Urinary bladder (tissue), 4 donors: Measurements from ENCODE around the gene APLF. TPM values are rescaled to one million over a fixed set of nuclear protein-coding genes. Genes with fewer than 3 reads are reported as not detected.

Experiments
- DNase-seq: peaks from one replicate; pipeline ENCODE4 v3.0.0-alpha.2; 2015; ENCODE audit errors: extremely low spot score
- H3K27ac ChIP-seq: one replicate; pipeline ENCODE4 v1.5.1; 2013; ENCODE audit warnings: low read depth, mild to moderate bottlenecking, moderate library complexity
- H3K36me3 ChIP-seq: one replicate; pipeline ENCODE4 v1.6.1; 2013; ENCODE audit warnings: mild to moderate bottlenecking, moderate library complexity; ENCODE audit not compliant: insufficient read depth
- H3K4me1 ChIP-seq: one replicate; pipeline ENCODE4 v1.6.1; 2013; ENCODE audit warnings: mild to moderate bottlenecking, moderate library complexity; ENCODE audit not compliant: insufficient read depth
- H3K4me3 ChIP-seq: one replicate; pipeline ENCODE4 v1.5.1; 2013; ENCODE audit warnings: low read depth, low read length
- WGBS: extraction: QIAGEN DNeasy Blood & Tissue Kit; methylation state at CpG from one replicate; pipeline ENCODE4 v1.1.7; 2013; 5-methylcytosine and 5-hydroxymethylcytosine counted together
- polyA plus RNA-seq: library from polyadenylated mRNA; stranded (reverse); fragments of 200-250 nt; gene quantifications from one replicate; pipeline ENCODE4 v1.2.3, GENCODE V29; 2013
- total RNA-seq: library from RNA; depleted of rRNA; stranded (reverse); fragments of >200 nt; gene quantifications from one replicate; pipeline ENCODE4 v1.2.3, GENCODE V29; 2014
- donor health status: healthy with polysubstance abuse.
- donor health status: healthy.

APLF gene, protein sequence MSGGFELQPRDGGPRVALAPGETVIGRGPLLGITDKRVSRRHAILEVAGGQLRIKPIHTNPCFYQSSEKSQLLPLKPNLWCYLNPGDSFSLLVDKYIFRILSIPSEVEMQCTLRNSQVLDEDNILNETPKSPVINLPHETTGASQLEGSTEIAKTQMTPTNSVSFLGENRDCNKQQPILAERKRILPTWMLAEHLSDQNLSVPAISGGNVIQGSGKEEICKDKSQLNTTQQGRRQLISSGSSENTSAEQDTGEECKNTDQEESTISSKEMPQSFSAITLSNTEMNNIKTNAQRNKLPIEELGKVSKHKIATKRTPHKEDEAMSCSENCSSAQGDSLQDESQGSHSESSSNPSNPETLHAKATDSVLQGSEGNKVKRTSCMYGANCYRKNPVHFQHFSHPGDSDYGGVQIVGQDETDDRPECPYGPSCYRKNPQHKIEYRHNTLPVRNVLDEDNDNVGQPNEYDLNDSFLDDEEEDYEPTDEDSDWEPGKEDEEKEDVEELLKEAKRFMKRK
- total RNA-seq (15.9 TPM), polyA plus RNA-seq (1.4 TPM)

DNA sequence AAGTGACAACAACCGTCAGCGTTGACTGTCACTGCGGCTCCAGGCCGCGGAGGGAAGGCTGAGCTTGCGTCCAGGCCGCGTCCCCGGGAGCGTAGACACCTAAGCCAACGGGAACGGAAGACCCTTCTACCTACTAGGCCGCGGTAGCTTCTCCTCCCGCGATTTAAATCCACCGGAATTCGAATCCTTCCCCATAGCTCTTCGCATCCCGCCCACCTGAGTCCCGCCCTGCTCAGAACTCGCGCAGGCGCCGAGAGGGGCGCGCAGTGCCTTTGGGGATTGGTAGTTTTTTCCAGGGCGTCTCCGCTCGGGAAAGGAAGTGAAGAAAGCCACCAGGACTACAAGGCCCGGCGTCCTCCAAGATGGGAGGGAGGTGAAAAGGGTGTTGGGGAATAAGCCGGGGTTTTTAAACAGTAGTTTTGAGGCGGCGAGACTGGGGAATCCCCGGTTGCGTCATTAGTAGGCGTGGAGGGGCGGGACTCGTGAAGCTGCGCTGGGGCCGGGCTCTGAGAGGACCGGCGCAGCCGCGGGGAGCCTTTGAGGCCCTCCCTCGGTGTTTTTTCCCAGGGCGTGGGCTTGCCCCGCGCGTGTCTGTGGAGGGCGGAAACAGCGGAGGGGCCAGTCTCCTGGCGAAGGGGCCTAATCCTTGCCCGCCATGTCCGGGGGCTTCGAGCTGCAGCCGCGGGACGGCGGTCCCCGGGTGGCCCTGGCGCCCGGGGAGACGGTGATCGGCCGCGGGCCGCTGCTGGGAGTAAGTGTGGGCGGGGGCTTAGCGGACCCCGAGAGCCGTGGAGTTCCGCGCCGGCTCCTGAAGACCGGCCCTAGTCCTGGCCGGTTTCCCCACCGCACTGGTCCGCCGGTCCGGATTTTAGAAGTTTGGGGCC is at the start of gene APLF, which contains the start of gene FBXO48:
APLF (plus strand) TSS at position 509 of the 884 bp plus-strand sequence; CDS start at position 656, 147 bp downstream.
FBXO48 (minus strand) TSS at position 218 of the 884 bp plus-strand sequence. CDS start 2,149 bp downstream, outside the sequence.
- no peaks in the 10 kb centered on the region for H3K4me1 ChIP-seq
- DNase-seq, result peak; percentile 100
- peak within 1 kb of the TSS; percentile 80 for H3K4me3 ChIP-seq
- under 1% methylated on average over 82 of the region's 82 CpGs for WGBS
- no peaks in the 10 kb centered on the region for H3K36me3 ChIP-seq
- peak within 1 kb of the TSS; percentile 89 for H3K27ac ChIP-seq

DNA sequence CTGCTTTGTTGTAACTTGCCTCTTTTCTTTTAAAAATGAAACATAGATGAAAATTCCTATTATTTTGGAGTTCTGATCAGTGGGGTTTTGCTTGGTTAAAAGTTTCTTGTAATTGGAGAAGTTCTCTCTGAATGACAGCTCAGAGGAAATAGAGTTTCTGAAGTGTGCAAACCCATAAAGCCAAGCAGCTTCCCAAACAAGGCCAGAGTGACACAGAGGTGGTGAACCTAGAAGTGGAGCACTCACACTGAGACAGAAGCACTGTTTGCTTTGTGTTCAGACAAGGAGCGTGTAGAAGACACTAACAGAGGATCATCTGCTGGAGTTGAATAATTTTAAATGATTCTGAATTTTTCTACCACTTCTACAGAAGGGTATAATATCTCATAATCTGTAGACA is 49.5 kb upstream of the APLF start:
- Histone ChIP-seq H3K27ac (no peak overlapping the region), H3K36me3 (no peaks in the 10 kb centered on the region), H3K4me3 (no peak overlapping the region), H3K4me1 (no peaks in the 10 kb centered on the region)
- no peak for DNase-seq
- WGBS, result 38% methylated on average over 1 of the region's 1 CpG

DNA sequence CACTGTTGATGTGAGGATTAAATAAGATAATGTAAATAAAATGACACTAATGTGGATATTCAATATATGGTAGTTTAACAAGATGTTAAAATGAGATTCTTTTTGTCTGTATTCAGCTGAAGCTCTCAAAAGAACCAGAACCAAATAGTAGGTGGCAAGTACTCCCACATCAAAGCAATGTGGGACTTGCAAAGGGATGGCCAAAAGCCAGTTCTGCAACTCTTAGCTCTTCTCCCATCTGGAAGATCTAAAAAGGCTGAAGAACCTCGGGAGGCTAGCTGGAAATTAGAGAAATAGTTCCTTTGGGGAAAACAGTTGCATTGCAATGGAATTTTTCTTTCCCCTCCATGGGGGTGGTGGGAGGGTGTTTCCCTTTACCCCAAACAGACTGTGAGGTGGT is 49.0 kb upstream of the APLF start:
- DNase-seq, result no peak
- Histone ChIP-seq H3K27ac (no peak overlapping the region), H3K4me3 (no peak overlapping the region), H3K36me3 (no peaks in the 10 kb centered on the region), H3K4me1 (no peaks in the 10 kb centered on the region)
- WGBS, result 69% methylated on average over 1 of the region's 1 CpG

DNA sequence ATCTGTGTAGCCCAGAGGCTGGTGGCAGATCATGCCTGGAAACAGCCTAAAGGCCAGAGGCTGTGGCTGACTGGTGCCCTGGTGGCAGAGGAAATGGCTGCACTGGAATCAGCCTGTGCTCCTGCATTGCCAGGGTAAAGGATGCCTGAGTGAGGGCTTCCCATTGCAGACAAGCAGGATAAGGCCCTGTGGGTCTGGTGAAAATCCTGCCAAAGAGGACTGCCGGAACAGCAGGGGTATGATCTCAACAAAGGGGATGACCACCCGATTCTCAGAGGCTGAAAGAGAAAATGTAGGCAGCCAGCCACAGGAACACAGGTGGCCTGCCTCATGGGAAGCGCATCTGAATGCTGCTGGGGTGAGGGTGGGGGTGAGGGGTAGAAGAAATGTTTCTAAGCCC is 48.5 kb upstream of the APLF start:
- Histone ChIP-seq H3K4me1 (no peaks in the 10 kb centered on the region), H3K27ac (no peak overlapping the region), H3K36me3 (no peaks in the 10 kb centered on the region), H3K4me3 (no peak overlapping the region)
- WGBS, result 78% methylated on average over 3 of the region's 3 CpGs
- DNase-seq, result no peak

DNA sequence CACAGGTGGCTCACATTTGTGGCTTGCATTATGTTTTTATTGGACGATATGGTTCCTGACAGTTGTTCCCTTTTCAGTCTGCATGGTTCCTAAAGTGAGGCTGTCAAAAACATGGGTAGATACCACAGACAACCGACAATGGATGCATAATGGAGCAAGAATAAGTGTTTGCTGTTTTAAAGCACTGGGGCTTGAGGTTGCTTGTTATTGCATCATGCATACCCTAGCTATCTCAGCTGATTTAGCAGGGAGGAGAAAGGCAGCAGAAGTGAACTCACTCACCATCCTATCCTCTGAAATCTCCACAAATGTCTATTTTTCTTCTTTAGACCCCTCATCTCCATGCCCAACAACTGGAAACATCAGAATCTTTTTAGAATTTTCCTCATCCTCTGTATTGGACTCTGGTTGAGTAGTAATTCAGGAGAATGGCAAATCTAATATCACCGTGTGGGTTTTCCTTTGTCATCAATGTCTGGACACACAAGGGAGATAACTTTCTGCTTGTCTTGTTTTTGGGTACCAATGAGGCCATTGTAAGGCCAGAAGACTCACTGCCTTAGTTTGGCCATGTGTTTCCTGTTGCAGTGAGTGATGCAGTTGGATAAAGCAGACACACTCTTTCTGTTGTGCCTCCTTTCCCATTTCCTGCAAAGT is 47.0 kb upstream of the APLF start:
- H3K4me3 ChIP-seq, result no peak overlapping the region
- no peaks in the 10 kb centered on the region for H3K36me3 ChIP-seq
- WGBS, result 78% methylated on average over 3 of the region's 3 CpGs
- no peak overlapping the region for H3K27ac ChIP-seq
- no peaks in the 10 kb centered on the region for H3K4me1 ChIP-seq
- DNase-seq, result no peak

DNA sequence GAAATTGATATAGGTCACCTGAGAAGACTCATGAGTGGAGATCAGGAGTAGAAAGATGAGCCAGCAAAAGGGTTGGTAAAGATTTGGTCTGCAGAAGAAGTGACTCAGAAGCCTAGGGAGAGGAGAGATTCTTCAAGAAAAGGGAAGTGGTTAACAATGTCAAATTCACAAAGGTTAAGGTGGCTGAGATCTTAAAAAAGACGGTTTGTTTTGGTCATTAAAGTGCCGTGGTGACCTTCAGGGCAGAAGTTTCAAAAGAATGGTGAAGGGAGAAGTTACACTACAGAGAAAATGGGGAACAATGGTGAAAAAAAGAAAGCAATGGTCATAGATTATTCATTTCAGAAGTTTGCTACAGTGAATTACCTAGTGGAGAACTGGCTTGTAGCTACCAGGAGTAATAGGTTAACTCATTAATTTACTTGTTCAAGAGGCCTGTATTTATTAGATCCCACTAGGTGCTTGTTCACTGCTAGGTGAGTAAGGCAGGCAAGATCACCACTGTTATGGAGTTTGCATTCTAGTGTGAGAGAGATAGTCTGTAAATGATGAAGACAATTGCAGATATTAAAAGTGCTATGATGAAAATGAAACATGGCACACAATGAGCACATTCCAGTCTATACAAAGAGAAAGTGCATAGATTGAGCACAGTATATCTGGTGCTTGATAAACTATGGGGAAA is 43.3 kb upstream of the APLF start:
- Histone ChIP-seq H3K4me1 (no peaks in the 10 kb centered on the region), H3K27ac (no peak overlapping the region), H3K36me3 (no peaks in the 10 kb centered on the region), H3K4me3 (no peak overlapping the region)
- DNase-seq, result no peak
- 57% methylated on average over 2 of the region's 2 CpGs for WGBS

DNA sequence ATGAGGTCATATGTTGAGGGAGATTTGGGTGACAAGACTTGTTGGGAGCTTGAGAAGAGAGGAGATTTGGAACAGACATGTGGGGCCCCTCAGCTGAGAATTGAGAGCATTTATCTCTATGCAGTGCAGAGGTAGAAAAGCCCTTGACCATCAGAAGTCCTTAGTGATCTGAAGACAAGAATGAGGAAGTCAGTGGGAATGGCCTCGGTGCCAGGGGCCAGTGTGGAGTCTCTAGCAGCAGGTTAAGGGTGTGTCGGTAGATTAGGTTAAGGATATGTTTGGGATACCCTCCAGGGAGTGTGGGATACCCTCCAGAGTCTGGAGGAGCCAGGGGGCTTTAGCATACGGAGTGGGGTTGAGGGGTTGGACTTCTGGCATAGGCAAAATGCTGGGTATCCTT is 41.9 kb upstream of the APLF start:
- Histone ChIP-seq H3K27ac (no peak overlapping the region), H3K4me3 (no peak overlapping the region), H3K36me3 (no peaks in the 10 kb centered on the region), H3K4me1 (no peaks in the 10 kb centered on the region)
- 86% methylated on average over 3 of the region's 3 CpGs for WGBS
- no peak for DNase-seq

DNA sequence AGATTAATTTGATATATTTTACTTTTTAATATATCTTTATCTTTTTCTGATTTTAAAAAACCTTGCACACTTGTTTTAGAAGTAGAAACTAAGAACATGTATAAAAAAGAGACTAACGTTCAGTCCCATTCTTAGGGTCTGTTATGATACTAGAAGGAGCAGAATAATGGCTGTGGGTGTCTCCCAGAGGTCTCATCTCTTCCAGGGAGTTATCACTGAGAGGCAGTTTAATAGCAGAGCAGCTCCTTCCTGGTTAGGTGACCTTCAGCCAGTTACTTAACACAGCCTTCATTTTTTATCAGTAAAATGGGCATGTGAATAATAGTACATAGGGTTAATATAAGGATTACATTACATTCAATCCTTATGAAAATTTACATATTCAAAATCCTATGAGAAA is 40.9 kb upstream of the APLF start:
- no peak overlapping the region for H3K27ac ChIP-seq
- 89% methylated on average over 1 of the region's 1 CpG for WGBS
- no peaks in the 10 kb centered on the region for H3K4me1 ChIP-seq
- H3K4me3 ChIP-seq, result no peak overlapping the region
- no peak for DNase-seq
- no peaks in the 10 kb centered on the region for H3K36me3 ChIP-seq

DNA sequence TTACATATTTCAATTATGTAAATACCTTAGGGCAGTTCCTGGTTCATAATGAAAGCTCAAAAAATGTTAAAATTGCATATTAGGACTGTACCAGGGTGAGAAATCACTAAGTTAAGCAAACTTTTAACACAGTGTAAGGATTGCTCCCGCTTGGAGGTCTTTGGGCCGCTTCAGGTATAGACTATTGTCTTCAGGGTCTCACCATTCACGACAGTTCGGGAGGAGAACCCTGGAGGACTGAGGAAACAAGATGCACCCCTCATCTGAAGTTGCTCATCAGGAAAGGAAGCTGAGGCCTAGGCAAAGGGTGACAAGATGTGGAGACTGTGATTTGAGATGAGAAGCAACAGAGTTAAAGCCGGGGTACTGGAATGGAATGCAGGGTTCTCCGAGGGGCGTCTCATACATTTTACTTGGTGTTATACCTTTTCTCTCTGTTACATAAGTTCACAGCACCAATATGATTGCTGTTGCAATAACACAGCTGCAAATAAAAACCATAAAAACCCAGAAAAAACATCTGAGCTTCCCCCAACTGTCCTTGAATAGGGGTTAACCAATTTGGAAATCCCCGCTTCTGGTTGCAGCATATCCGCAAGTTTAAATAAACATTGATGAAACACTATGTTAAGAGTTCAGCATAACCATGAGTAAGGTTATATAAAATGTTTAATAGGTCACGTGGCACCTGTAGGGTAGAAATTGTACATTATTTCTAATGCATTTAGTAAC is 40.4 kb upstream of the APLF start:
- H3K27ac ChIP-seq, result no peak overlapping the region
- DNase-seq, result no peak
- 80% methylated on average over 10 of the region's 10 CpGs for WGBS
- H3K4me3 ChIP-seq, result no peak overlapping the region
- H3K4me1 ChIP-seq, result no peaks in the 10 kb centered on the region
- H3K36me3 ChIP-seq, result no peaks in the 10 kb centered on the region

DNA sequence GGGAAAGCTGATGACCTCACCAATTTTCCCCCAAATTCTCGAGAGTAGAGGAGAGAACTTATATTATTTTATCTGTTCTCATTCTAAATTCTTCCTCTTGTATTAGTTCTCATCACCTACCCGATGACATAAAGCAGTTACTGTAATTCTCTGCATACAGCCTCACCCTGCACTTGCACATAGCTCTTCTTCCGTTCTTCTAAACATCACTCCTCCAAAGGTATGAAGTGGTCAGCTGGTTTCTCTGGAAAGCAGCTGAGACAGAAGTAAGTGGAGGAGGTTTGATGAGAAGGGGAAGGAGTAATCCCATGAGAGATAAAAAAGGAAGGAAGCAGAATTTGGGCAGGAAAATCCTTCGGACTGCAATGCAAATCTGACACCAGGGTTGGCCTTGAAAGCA is 39.3 kb upstream of the APLF start:
- Histone ChIP-seq H3K36me3 (no peaks in the 10 kb centered on the region), H3K4me3 (no peak overlapping the region), H3K4me1 (no peaks in the 10 kb centered on the region), H3K27ac (no peak overlapping the region)
- DNase-seq, result no peak
- WGBS, result 47% methylated on average over 4 of the region's 4 CpGs

DNA sequence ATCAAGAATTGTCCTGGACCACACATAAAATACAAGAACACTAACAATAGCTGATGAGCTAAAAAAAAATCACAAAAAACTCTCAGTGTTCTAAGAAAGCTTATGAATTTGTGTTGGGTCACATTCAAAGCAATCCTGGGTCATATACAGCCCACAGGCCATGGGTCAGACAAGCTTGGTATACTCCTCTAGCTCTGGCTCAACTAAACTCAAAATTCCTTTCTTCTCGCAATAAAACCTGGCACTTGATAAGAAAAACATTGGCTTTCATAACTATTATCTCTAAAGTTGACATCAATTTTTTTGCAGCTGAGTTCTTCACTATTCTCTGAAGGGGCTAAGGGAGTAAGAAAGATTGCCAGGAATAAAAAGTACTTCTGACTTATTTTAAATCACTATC is 38.6 kb upstream of the APLF start:
- H3K27ac ChIP-seq, result no peak overlapping the region
- no peaks in the 10 kb centered on the region for H3K4me1 ChIP-seq
- DNase-seq, result peak; percentile 20
- no peak overlapping the region for H3K4me3 ChIP-seq
- H3K36me3 ChIP-seq, result no peaks in the 10 kb centered on the region
- 47% methylated on average over 1 of the region's 1 CpG for WGBS

DNA sequence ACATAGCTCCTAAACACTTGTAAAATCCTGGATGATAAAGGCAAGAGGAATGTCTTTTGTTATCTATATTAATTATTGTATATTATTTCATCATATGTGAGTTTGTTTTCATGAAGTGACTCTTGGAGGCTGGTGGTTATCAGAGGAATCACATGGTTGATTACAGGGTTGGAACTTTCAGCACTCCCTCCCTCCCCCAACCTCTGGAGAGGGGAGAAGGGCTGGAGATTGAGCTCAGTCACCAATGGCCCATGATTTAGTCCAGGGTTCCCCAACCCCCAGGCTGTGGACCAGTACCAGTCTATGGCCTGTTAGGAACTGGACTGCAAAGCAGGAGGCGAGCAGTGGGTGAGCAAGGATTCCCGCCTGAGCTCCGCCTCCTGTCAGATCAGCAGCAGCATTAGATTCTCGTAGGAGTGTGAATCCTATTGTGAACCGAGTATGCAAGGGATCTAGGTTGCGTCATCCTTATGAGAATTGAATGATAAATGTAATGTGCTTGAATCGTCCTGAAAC is 38.0 kb upstream of the APLF start:
- H3K36me3 ChIP-seq, result no peaks in the 10 kb centered on the region
- no peak overlapping the region for H3K27ac ChIP-seq
- H3K4me3 ChIP-seq, result no peak overlapping the region
- no peaks in the 10 kb centered on the region for H3K4me1 ChIP-seq
- WGBS, result 74% methylated on average over 7 of the region's 7 CpGs
- DNase-seq, result no peak
